GM12801 (cell line): ENCODE measurements around the gene LRIT3.

Experiments used
- CTCF ChIP-seq: IDR thresholded peaks from one replicate; pipeline ENCODE4 v1.5.1; 2011; ENCODE audit warnings: control low read depth; ENCODE audit not compliant: insufficient read length; ENCODE audit errors: extremely low read depth

The LRIT3 gene

GRCh38 chr4:109902559-109903251, 54.8 kb downstream of the LRIT3 start:
- no peak for TF ChIP-seq CTCF

DNA sequence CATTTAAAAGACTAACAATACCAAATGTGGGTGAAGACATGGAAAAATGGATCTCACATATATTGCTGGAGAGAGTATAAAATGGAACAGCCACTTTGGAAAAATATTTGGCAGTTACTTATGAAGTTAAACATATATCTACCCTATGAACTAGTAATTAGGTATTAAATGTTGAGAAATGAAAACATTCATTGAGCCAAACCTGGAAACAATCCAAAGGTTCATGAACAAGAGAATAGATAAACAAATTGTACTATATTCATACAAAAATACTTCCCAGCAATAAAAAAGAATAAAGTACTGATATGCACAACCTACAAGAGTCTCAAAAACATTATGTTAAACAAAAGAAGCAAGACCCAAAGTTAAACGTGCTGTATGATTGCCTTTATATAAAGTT, 60.8 kb downstream of the LRIT3 start:
- TF ChIP-seq CTCF, result no peak

DNA sequence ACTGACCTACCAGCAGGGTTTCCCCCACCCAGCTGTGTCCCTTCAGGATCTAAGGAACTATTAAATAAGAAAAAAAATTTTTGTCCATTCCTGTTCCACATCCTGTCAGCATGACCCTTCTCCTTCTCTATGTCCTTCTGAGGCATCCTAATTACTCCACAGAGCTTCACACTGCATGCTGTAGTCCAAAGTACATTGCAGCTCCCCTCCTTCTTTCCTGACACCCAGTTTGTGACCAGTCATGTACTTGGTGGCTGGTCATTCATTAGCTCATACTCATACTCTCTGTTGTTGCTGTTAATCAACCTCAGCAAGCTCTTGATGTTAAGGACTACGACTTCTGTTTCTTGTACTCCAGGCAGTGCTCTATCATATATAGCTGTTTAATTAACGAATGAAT, 62.3 kb downstream of the LRIT3 start:
- TF ChIP-seq CTCF, result no peak

GRCh38 chr4:109912706-109913595, 65.0 kb downstream of the LRIT3 start, which contains the start of gene EGF:
EGF (plus strand) TSS chr4:109912883; CDS start chr4:109913336, 453 bp downstream.
- no peak for TF ChIP-seq CTCF

DNA sequence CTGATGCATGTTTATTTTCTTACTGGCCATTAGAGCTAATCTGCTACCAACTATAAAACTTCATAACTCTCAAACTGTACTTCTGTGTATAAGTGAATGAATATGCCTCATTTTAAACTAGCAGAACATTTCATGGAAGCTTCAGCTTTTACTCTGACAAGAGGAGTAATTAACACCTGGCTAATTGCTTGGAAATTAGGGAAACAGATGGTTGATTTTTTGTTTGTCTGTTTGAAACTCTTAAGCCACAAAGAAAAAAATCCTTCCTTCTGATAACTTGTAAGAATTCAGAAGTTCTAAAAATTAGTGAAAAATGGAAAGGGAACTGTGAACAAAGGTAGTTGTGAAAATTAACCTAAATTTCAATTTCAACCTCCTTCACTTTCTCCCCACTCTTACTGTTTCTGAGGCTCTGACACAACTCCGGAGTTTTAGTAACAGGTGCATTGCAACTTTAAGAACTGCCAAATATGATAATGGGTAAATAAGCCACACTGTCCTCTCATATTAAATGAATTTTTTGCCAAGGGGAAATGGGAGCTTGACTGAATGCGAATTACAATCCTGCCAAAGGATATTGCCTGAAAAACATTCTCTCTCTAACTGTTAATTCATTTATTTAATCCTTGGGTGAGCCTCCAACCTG, 65.8 kb downstream of the LRIT3 start:
- no peak for TF ChIP-seq CTCF

GRCh38 chr4:109914322-109914721, 66.4 kb downstream of the LRIT3 start:
- TF ChIP-seq CTCF, result no peak

GRCh38 chr4:109915385-109916026, 67.6 kb downstream of the LRIT3 start:
- no peak for TF ChIP-seq CTCF
